ENCODE measurements around the gene PILRA. TPM values are rescaled to one million over a fixed set of nuclear protein-coding genes. Genes with fewer than 3 reads are reported as not detected.
"Not testable (repeated sequence)": the region's sequence is repeated elsewhere in the genome, so short reads cannot be mapped to it uniquely, and the experiment has no call there.

Gene PILRA
- polyA plus RNA-seq, 1 donor (not counting 4 experiments of a cell fraction or from before 2014, with no cell fraction given): 0.33 TPM

DNA sequence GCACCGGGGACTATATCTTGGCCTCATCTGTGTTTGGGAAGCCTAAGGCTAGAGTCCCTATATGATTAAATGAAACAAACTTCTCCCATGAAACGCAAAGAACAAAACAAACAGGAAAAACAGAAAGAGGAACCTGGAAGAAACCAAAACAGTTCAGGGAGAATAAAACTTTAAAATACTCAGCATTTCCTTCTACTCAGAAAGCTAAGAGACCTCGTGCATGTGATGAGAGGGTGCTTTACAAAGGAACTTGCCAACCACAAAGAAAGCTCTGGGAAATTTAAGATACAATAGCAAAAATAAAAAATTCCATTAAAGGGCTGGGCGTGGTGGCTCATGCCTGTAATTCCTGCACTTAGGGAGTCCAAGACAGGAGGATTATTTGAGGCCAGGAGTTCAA lies 6.9 kb downstream of the PILRA start:
- Histone ChIP-seq H2AFZ (ENCODE audit: control insufficient read depth, low read length) (no peak overlapping the region), H3K4me1 (ENCODE audit: control insufficient read depth, extremely low read depth, insufficient read depth, low read length) (no peaks in the 10 kb centered on the region), H3K27ac (ENCODE audit: control insufficient read depth, insufficient read depth, low read length) (no peak overlapping the region), H3K9me1 (ENCODE audit: control insufficient read depth, extremely low read depth, insufficient read depth, low read length) (no peaks in the 10 kb centered on the region), H3K36me3 (ENCODE audit: control insufficient read depth in 2 of 2, extremely low read depth in 1 of 2, insufficient read depth in 2 of 2, low read length in 2 of 2) (no peaks in the 10 kb centered on the region), H3K9ac (ENCODE audit: control insufficient read depth, extremely low read depth, insufficient read depth, low read length) (no peak overlapping the region), H3K4me3 (ENCODE audit: control insufficient read depth in 2 of 3, extremely low read depth in 1 of 3, insufficient read depth in 2 of 3, low read depth in 1 of 3, low read length in 3 of 3) (no peak overlapping the region), H3K79me2 (ENCODE audit: control insufficient read depth, insufficient read depth, low read length) (no peaks in the 10 kb centered on the region), H3K27me3 (ENCODE audit: control insufficient read depth, extremely low read depth, insufficient read depth, low read length) (no peaks in the 10 kb centered on the region), H4K20me1 (ENCODE audit: control insufficient read depth, extremely low read depth, insufficient read depth, low read length) (no peaks in the 10 kb centered on the region), H3K4me2 (ENCODE audit: control insufficient read depth, extremely low read depth, insufficient read depth, low read depth, low read length) (no peak overlapping the region), H3K9me3 (ENCODE audit: control insufficient read depth, low read depth, low read length) (no peaks in the 10 kb centered on the region)
- no peak for TF ChIP-seq EZH2 (IDR thresholded peaks at IDR 0.05; ENCODE audit: low read length)
- TF ChIP-seq, protein P1, sequence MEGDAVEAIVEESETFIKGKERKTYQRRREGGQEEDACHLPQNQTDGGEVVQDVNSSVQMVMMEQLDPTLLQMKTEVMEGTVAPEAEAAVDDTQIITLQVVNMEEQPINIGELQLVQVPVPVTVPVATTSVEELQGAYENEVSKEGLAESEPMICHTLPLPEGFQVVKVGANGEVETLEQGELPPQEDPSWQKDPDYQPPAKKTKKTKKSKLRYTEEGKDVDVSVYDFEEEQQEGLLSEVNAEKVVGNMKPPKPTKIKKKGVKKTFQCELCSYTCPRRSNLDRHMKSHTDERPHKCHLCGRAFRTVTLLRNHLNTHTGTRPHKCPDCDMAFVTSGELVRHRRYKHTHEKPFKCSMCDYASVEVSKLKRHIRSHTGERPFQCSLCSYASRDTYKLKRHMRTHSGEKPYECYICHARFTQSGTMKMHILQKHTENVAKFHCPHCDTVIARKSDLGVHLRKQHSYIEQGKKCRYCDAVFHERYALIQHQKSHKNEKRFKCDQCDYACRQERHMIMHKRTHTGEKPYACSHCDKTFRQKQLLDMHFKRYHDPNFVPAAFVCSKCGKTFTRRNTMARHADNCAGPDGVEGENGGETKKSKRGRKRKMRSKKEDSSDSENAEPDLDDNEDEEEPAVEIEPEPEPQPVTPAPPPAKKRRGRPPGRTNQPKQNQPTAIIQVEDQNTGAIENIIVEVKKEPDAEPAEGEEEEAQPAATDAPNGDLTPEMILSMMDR (optimal IDR thresholded peaks at IDR 0.05 in 1 of 3, IDR thresholded peaks at IDR 0.05 in 1 of 3, conservative IDR thresholded peaks at IDR 0.05 in 1 of 3; ENCODE audit: extremely low read depth in 1 of 3, insufficient read depth in 2 of 3, low read length in 3 of 3): no peak
- dilution Hi-C loops (cut with MboI; ENCODE audit: extremely low pct_ligation_motif_present, low sequenced_read_pairs): no loop called here
- FAIRE-seq (no peak), DNase-seq (ENCODE audit: low read depth, low spot score) (no peak)

- H3K4me2 ChIP-seq (ENCODE audit: control insufficient read depth, extremely low read depth, insufficient read depth, low read depth, low read length); H2AFZ ChIP-seq (ENCODE audit: control insufficient read depth, low read length); H3K9ac ChIP-seq (ENCODE audit: control insufficient read depth, extremely low read depth, insufficient read depth, low read length); H3K9me3 ChIP-seq (ENCODE audit: control insufficient read depth, low read depth, low read length); H3K9me1 ChIP-seq (ENCODE audit: control insufficient read depth, extremely low read depth, insufficient read depth, low read length); FAIRE-seq; H3K4me1 ChIP-seq (ENCODE audit: control insufficient read depth, extremely low read depth, insufficient read depth, low read length); H3K4me3 ChIP-seq (ENCODE audit: control insufficient read depth in 2 of 3, extremely low read depth in 1 of 3, insufficient read depth in 2 of 3, low read depth in 1 of 3, low read length in 3 of 3); H3K36me3 ChIP-seq (ENCODE audit: control insufficient read depth in 2 of 2, extremely low read depth in 1 of 2, insufficient read depth in 2 of 2, low read length in 2 of 2); H3K79me2 ChIP-seq (ENCODE audit: control insufficient read depth, insufficient read depth, low read length); dilution Hi-C loops (cut with MboI; ENCODE audit: extremely low pct_ligation_motif_present, low sequenced_read_pairs); DNase-seq (ENCODE audit: low read depth, low spot score); H3K27ac ChIP-seq (ENCODE audit: control insufficient read depth, insufficient read depth, low read length); H4K20me1 ChIP-seq (ENCODE audit: control insufficient read depth, extremely low read depth, insufficient read depth, low read length); H3K27me3 ChIP-seq (ENCODE audit: control insufficient read depth, extremely low read depth, insufficient read depth, low read length): not testable (repeated sequence)
Observed at GRCh38 chr7:100381531-100382233, 8.4 kb downstream of the PILRA start.

DNA sequence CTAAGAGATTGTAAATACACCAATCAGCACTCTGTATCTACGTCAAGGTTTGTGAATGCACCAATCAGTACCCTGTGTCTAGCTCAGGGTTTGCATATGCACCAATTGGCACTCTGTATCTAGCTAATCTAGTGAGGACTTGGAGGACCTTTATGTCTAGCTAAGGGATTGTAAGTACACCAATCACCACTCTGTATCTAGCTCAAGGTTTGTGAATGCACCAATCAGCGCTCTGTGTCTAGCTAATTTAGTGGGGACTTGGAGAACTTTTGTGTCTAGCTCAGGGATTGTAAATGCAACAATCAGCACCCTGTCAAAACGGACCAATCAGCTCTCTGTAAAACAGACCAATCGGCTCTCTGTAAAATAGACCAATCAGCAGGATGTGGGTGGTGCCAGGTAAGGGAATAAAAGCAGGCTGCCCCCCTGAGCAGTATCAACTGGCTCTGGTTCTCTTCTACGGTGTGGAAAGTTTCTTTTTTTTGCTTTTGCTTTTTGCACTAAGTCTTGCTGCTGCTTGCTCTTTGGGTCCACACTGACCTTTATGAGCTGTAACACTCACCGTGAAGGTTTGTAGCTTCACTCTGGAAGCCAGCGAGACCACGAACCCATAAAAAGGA lies 9.1 kb downstream of the PILRA start:
- H3K4me2 ChIP-seq (ENCODE audit: control insufficient read depth, extremely low read depth, insufficient read depth, low read depth, low read length); FAIRE-seq; H3K27me3 ChIP-seq (ENCODE audit: control insufficient read depth, extremely low read depth, insufficient read depth, low read length); H3K4me3 ChIP-seq (ENCODE audit: control insufficient read depth in 2 of 3, extremely low read depth in 1 of 3, insufficient read depth in 2 of 3, low read depth in 1 of 3, low read length in 3 of 3); H2AFZ ChIP-seq (ENCODE audit: control insufficient read depth, low read length); DNase-seq (ENCODE audit: low read depth, low spot score); H4K20me1 ChIP-seq (ENCODE audit: control insufficient read depth, extremely low read depth, insufficient read depth, low read length); H3K4me1 ChIP-seq (ENCODE audit: control insufficient read depth, extremely low read depth, insufficient read depth, low read length); H3K36me3 ChIP-seq (ENCODE audit: control insufficient read depth in 2 of 2, extremely low read depth in 1 of 2, insufficient read depth in 2 of 2, low read length in 2 of 2); H3K9me3 ChIP-seq (ENCODE audit: control insufficient read depth, low read depth, low read length); H3K27ac ChIP-seq (ENCODE audit: control insufficient read depth, insufficient read depth, low read length); H3K79me2 ChIP-seq (ENCODE audit: control insufficient read depth, insufficient read depth, low read length); dilution Hi-C loops (cut with MboI; ENCODE audit: extremely low pct_ligation_motif_present, low sequenced_read_pairs); H3K9me1 ChIP-seq (ENCODE audit: control insufficient read depth, extremely low read depth, insufficient read depth, low read length); H3K9ac ChIP-seq (ENCODE audit: control insufficient read depth, extremely low read depth, insufficient read depth, low read length): not testable (repeated sequence)

Data from keratinocyte (primary cell).